CD4-positive, alpha-beta T cell treated with Interleukin-17A for 1 hour (primary cell): Measurements from ENCODE around the gene CLPTM1.
"Not testable (repeated sequence)": the region's sequence is repeated elsewhere in the genome, so short reads cannot be mapped to it uniquely, and the experiment has no call there.

ENCODE experiments used
- DNase-seq: peaks from one replicate; pipeline ENCODE4 v3.0.0-alpha.2; 2020

Gene CLPTM1

GRCh38 chr19:44975444-44975843, 20.3 kb downstream of the CLPTM1 start:
- no peak for DNase-seq

GRCh38 chr19:44984005-44984404, 28.8 kb downstream of the CLPTM1 start:
- DNase-seq: no peak

- DNase-seq: no peak
Observed at GRCh38 chr19:44985445-44985844, 30.3 kb downstream of the CLPTM1 start.

GRCh38 chr19:44986389-44986788, 31.2 kb downstream of the CLPTM1 start:
- DNase-seq: no peak

GRCh38 chr19:44987148-44987675, 32.0 kb downstream of the CLPTM1 start:
- DNase-seq: no peak

GRCh38 chr19:44988273-44988672, 33.1 kb downstream of the CLPTM1 start:
- no peak for DNase-seq

GRCh38 chr19:44988896-44989556, 33.8 kb downstream of the CLPTM1 start:
- peak; percentile 71 for DNase-seq

- no peak for DNase-seq
Observed at GRCh38 chr19:44990459-44990858, 35.3 kb downstream of the CLPTM1 start.

GRCh38 chr19:44990966-44991365, 35.8 kb downstream of the CLPTM1 start:
- no peak for DNase-seq

GRCh38 chr19:44992336-44993163, 37.4 kb downstream of the CLPTM1 start:
- DNase-seq: no peak

GRCh38 chr19:44993526-44993925, 38.3 kb downstream of the CLPTM1 start:
- no peak for DNase-seq

GRCh38 chr19:44993926-44994537, 38.9 kb downstream of the CLPTM1 start:
- no peak for DNase-seq

- DNase-seq: no peak
Observed at GRCh38 chr19:44998025-44998424, 42.8 kb downstream of the CLPTM1 start.

- not testable (repeated sequence) for DNase-seq
Observed at GRCh38 chr19:44999131-44999925, 44.1 kb downstream of the CLPTM1 start.

- DNase-seq: not testable (repeated sequence)
Observed at GRCh38 chr19:45000665-45001064, 45.5 kb downstream of the CLPTM1 start.

- DNase-seq: peak; percentile 96
Observed at GRCh38 chr19:45001087-45001739, 46.0 kb downstream of the CLPTM1 start, which contains the start of gene RELB. RELB (plus strand) TSS chr19:45001464; CDS start chr19:45001580, 116 bp downstream.

GRCh38 chr19:45003485-45003884, 48.3 kb downstream of the CLPTM1 start:
- no peak for DNase-seq

- DNase-seq: no peak
Observed at GRCh38 chr19:45005787-45006186, 50.6 kb downstream of the CLPTM1 start.

GRCh38 chr19:45008552-45008951, 53.4 kb downstream of the CLPTM1 start:
- DNase-seq: no peak

GRCh38 chr19:45009625-45010255, 54.6 kb downstream of the CLPTM1 start:
- no peak for DNase-seq

GRCh38 chr19:45010306-45010705, 55.1 kb downstream of the CLPTM1 start:
- DNase-seq: no peak

- DNase-seq: no peak
Observed at GRCh38 chr19:45011959-45012358, 56.8 kb downstream of the CLPTM1 start.
